PC-3 (cell line): ENCODE measurements around the gene TOR2A. TPM values are rescaled to one million over a fixed set of nuclear protein-coding genes. Genes with fewer than 3 reads are reported as not detected.

Experiments
- ATAC-seq: fragments of 200-7000 bp; cut with Tn5 transposase; 2 replicates; pipeline ENCODE4 v1.9.1; 2020; ENCODE audit warnings: mild to moderate bottlenecking, moderate library complexity
- BruUV-seq: library from RNA; stranded (reverse); fragments of 400-500 nt; replicated peaks from 2 replicates; lab custom pipeline; 2021; lab: Mats Ljungman, UMichigan
- CTCF ChIA-PET: fragments of 300-600 bp; sonication (Branson Sonifier 250); formaldehyde crosslinking; loops from one replicate; lab custom pipeline; 2022; ENCODE audit warnings: antibody characterized with exemption; lab: Charles Lee
- POLR2A ChIA-PET: fragments of 300-600 bp; sonication (Branson Sonifier 250); formaldehyde crosslinking; loops from one replicate; lab custom pipeline; 2022; ENCODE audit warnings: antibody characterized with exemption; ENCODE audit not compliant: unreplicated experiment; lab: Charles Lee
- DNase-seq: peaks from one replicate; pipeline ENCODE4 v3.0.0-alpha.2; 2015
- H2AFZ ChIP-seq: fragments of 300-600 bp; sonication (generic); 2 replicates; pipeline ENCODE4 v1.6.0; 2016; ENCODE audit warnings: antibody characterized with exemption, low read length
- H3F3A ChIP-seq: fragments of 300-600 bp; sonication (generic); one replicate; pipeline ENCODE4 v1.6.0; 2017; ENCODE audit warnings: antibody characterized with exemption, low read length, control low read depth, mild to moderate bottlenecking; ENCODE audit not compliant: unreplicated experiment
- H3K27ac ChIP-seq: fragments of 300-600 bp; sonication (generic); 2 replicates; pipeline ENCODE4 v1.5.1; 2016; ENCODE audit warnings: mild to moderate bottlenecking, low read length
- H3K27me3 ChIP-seq: fragments of 300-600 bp; sonication (generic); 2 replicates; pipeline ENCODE4 v1.6.1; 2016; ENCODE audit warnings: low read length, mixed read lengths
- H3K36me3 ChIP-seq: fragments of 300-600 bp; sonication (generic); 2 replicates; pipeline ENCODE4 v1.6.1; 2016; ENCODE audit warnings: low read depth, mixed run types, low read length, mixed read lengths
- H3K4me1 ChIP-seq: fragments of 300-600 bp; sonication (generic); 2 replicates; pipeline ENCODE4 v1.5.1; 2016; ENCODE audit warnings: low read length; ENCODE audit not compliant: insufficient read depth
- H3K4me2 ChIP-seq: fragments of 300-600 bp; sonication (generic); 2 replicates; pipeline ENCODE4 v1.6.0; 2016; ENCODE audit warnings: low read length
- H3K4me3 ChIP-seq: fragments of 300-600 bp; sonication (generic); 2 replicates; pipeline ENCODE4 v1.5.1; 2016; ENCODE audit warnings: mild to moderate bottlenecking, low read length, mixed read lengths
- H3K79me2 ChIP-seq: fragments of 300-600 bp; sonication (generic); 2 replicates; pipeline ENCODE4 v1.6.1; 2017; ENCODE audit warnings: low read length, mixed read lengths
- H3K9ac ChIP-seq: fragments of 300-600 bp; sonication (generic); 2 replicates; pipeline ENCODE4 v1.6.0; 2016; ENCODE audit warnings: mild to moderate bottlenecking, low read length
- H3K9me2 ChIP-seq: fragments of 300-600 bp; sonication (generic); replicated peaks from 2 replicates; pipeline ENCODE4 v1.6.1; 2016; ENCODE audit warnings: mixed run types, low read length, mixed read lengths
- H3K9me3 ChIP-seq: fragments of 300-600 bp; sonication (generic); 2 replicates; pipeline ENCODE4 v1.6.1; 2016; ENCODE audit warnings: low read length, mixed read lengths
- H4K20me1 ChIP-seq: fragments of 300-600 bp; sonication (generic); 2 replicates; pipeline ENCODE4 v1.6.1; 2016; ENCODE audit warnings: low read length, mixed read lengths
- EZH2 ChIP-seq: fragments of 300-600 bp; sonication (generic); IDR thresholded peaks from one replicate; pipeline ENCODE4 v1.6.1; 2017; ENCODE audit warnings: antibody characterized with exemption, mild to moderate bottlenecking, low read length; ENCODE audit not compliant: unreplicated experiment
- EZH2phosphoT487 ChIP-seq: fragments of 300-600 bp; sonication (generic); IDR thresholded peaks from 2 replicates; pipeline ENCODE4 v1.6.1; 2018; ENCODE audit warnings: mild to moderate bottlenecking, antibody characterized with exemption, low read length, borderline replicate concordance
- intact Hi-C: fragments of 100-400 bp; cut with micrococcal nuclease; formaldehyde crosslinking; loops from 2 replicates; pipeline ENCODE4 v1.9.0; 2023
- total RNA-seq: library from RNA; depleted of rRNA; stranded (reverse); fragments of >200 nt; gene quantifications from 2 replicates; pipeline ENCODE4 v1.2.3, GENCODE V29; 2014
- TF ChIP-seq, protein P1 (sequence below): fragments of 300-600 bp; sonication (generic); conservative IDR thresholded peaks from 2 replicates; pipeline ENCODE4 v1.5.1; 2017; ENCODE audit warnings: antibody characterized with exemption, low read depth, mild to moderate bottlenecking, low read length

TOR2A gene
- total RNA-seq, 1 experiment from 2014 or later = 14.1 TPM

DNA sequence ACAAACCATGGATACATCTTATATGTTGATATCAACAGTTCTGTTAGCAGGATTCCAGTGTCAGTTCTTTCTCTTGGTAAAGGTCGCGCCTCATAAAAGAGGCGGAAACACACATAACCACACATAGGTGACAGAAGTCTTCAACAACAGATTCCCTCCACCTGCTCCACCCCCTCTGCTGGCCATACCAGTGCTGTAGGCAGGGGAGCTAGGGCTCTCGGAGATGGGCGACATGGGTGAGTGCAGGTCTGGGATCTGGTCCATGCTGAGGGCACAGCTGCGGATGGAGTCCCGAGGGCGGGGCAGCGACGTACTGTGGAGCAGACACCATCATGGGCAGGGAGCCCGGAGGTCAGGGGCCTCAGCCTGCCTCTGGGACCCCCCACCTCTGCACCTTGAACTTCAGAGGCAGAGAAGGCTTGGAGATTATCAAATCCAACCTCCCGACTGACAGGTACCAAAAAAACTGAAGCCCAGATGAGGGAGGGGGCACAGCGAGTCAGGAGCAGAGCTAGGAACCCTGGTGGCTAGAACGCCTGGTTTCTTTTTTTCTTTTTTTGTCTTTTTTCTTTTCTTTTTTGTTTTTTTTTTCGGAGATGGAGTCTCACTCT is 12.0 kb upstream of the TOR2A start:
- Histone ChIP-seq H3K4me1 (no peaks in the 10 kb centered on the region), H3K9me2 (no peaks in the 10 kb centered on the region), H3K27ac (no peak overlapping the region), H3K36me3 (no peaks in the 10 kb centered on the region), H3K9ac (no peak overlapping the region), H3K9me3 (no peaks in the 10 kb centered on the region), H3K27me3 (no peaks in the 10 kb centered on the region), H3K4me3 (no peak overlapping the region), H4K20me1 (no peaks in the 10 kb centered on the region), H3K4me2 (no peak overlapping the region), H3F3A (no peaks in the 10 kb centered on the region), H3K79me2 (no peaks in the 10 kb centered on the region), H2AFZ (no peak overlapping the region)
- DNase-seq = no peak
- ChIA-PET CTCF (no interaction called here), POLR2A (no interaction called here)
- BruUV-seq = no TSS peak
- TF ChIP-seq, protein P1, sequence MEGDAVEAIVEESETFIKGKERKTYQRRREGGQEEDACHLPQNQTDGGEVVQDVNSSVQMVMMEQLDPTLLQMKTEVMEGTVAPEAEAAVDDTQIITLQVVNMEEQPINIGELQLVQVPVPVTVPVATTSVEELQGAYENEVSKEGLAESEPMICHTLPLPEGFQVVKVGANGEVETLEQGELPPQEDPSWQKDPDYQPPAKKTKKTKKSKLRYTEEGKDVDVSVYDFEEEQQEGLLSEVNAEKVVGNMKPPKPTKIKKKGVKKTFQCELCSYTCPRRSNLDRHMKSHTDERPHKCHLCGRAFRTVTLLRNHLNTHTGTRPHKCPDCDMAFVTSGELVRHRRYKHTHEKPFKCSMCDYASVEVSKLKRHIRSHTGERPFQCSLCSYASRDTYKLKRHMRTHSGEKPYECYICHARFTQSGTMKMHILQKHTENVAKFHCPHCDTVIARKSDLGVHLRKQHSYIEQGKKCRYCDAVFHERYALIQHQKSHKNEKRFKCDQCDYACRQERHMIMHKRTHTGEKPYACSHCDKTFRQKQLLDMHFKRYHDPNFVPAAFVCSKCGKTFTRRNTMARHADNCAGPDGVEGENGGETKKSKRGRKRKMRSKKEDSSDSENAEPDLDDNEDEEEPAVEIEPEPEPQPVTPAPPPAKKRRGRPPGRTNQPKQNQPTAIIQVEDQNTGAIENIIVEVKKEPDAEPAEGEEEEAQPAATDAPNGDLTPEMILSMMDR = no peak
- TF ChIP-seq EZH2phosphoT487 = no peak
- no peak for TF ChIP-seq EZH2
- intact Hi-C loops = no loop called here
- no peak; the same call in 1 of the 2 replicates for ATAC-seq

DNA sequence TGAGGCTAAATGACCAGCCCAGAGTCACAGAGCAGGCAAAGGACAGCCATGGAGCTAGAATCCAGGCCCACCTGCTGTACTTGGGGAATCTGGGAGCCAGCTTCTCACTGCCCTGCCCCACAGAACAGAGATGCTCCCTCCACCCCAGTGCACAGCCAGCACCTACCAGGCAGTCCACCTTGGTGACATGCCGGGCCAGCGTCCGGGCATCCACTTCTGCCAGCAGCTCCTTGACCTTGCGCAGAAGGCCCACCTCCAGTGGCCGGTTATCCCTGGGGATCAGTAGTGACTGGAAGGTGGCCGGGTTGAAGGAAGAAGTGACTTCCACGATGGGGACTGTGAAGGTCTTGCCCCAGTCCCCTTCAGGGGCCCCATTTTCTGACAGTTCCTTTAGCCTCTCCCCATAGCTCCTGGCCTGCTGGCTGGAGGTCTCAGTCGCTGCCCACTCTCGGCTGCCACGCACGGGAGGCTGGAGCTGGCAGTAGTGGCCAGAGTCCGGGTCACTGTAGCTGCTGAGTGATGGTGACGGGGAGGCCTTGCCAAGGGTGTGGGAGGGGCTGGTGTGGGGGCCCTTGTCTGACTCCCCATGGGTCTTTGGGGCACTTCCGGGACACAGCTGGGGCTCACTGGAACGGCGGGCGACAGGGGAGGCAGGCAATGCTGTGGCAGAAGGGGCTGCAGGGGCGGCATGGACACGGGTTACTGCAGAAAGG is 9.5 kb upstream of the TOR2A start:
- intact Hi-C loops = no loop called here
- no peak overlapping the region for H3K4me3 ChIP-seq
- H3K9me3 ChIP-seq = no peaks in the 10 kb centered on the region
- no peak for ATAC-seq
- H4K20me1 ChIP-seq = no peaks in the 10 kb centered on the region
- H3F3A ChIP-seq = no peaks in the 10 kb centered on the region
- no peak overlapping the region for H2AFZ ChIP-seq
- no peaks in the 10 kb centered on the region for H3K9me2 ChIP-seq
- H3K4me2 ChIP-seq = no peak overlapping the region
- ChIA-PET POLR2A (no interaction called here), CTCF (no interaction called here)
- H3K9ac ChIP-seq = no peak overlapping the region
- no peaks in the 10 kb centered on the region for H3K79me2 ChIP-seq
- BruUV-seq = no TSS peak
- no peaks in the 10 kb centered on the region for H3K36me3 ChIP-seq
- TF ChIP-seq EZH2phosphoT487 (no peak), EZH2 (no peak)
- TF ChIP-seq, protein P1 = no peak
- DNase-seq = no peak
- H3K4me1 ChIP-seq = peaks cover 7% of the 10 kb centered on the region; the same call in 1 of the 2 replicates
- no peak overlapping the region for H3K27ac ChIP-seq
- no peaks in the 10 kb centered on the region for H3K27me3 ChIP-seq
